Left cardiac atrium (tissue), 4 donors: ENCODE data around the gene MRPL51. TPM values are rescaled to one million over a fixed set of nuclear protein-coding genes. Genes with fewer than 3 reads are reported as not detected.
"Not testable (repeated sequence)": the region's sequence is repeated elsewhere in the genome, so short reads cannot be mapped to it uniquely, and the experiment has no call there.

Experiments
- ATAC-seq, 2 donors: fragments of 200-7000 bp; cut with Tn5 transposase; one replicate each; pipeline ENCODE4 v1.9.1; 2020; ENCODE audit warnings: mild to moderate bottlenecking in 2 of 2, moderate library complexity in 2 of 2
- DNase-seq: peaks from one replicate; pipeline ENCODE4 v3.0.0-alpha.2; 2020
- intact Hi-C, 2 donors: fragments of 100-400 bp; cut with DNase I; formaldehyde crosslinking; loops; one replicate each; pipeline versions ENCODE4 v1.14.1 to v1.15.1; 2022 to 2023
- total RNA-seq, 2 donors: library from RNA; stranded (reverse); fragmentation: NEBNext Ultra II Directional; extraction: Animal tissue kit (Norgen Biotek cat#: 25700); gene quantifications; one replicate each; pipeline ENCODE4 v1.2.1, GENCODE V29; 2021
- donor health status: DM: no; HTN: yes; CAD: no.
- donor health status: DM: no; HTN: yes; CAD: no; lungs with severe emphysema.
- donor health status: DM: yes; HTN: yes; CAD: no.
- donor health status: Dilated cardiomyopathy.

MRPL51 gene
- total RNA-seq, 2 donors from 2014 or later = 202 to 203 TPM

GRCh38 chr12:6468283-6468575 lies 24.8 kb downstream of the MRPL51 start:
- DNase-seq (no peak), ATAC-seq (no peak)
- intact Hi-C loops = loop anchor here in 1 of 2 donors (5.0 kb wide), 1 partner anchor 141 kb away; no protein-coding TSS in a partner anchor

GRCh38 chr12:6467571-6468282 lies 25.3 kb downstream of the MRPL51 start:
- intact Hi-C loops = loop anchor here in 1 of 2 donors (5.0 kb wide), 1 partner anchor 140 kb away; no protein-coding TSS in a partner anchor
- ATAC-seq, DNase-seq: not testable (repeated sequence)

GRCh38 chr12:6466751-6467150 lies 26.3 kb downstream of the MRPL51 start:
- not testable (repeated sequence) for DNase-seq, ATAC-seq
- intact Hi-C loops = loop anchor here in 1 of 2 donors (5.0 kb wide), 1 partner anchor 139 kb away; no protein-coding TSS in a partner anchor

GRCh38 chr12:6466184-6466573 lies 26.9 kb downstream of the MRPL51 start:
- intact Hi-C loops = loop anchor here in 1 of 2 donors (5.0 kb wide), 1 partner anchor 139 kb away; no protein-coding TSS in a partner anchor
- no peak for ATAC-seq

GRCh38 chr12:6465467-6466183 lies 27.4 kb downstream of the MRPL51 start:
- intact Hi-C loops = loop anchor here in 1 of 2 donors (2.0 to 5.0 kb wide), 2 partner anchors 41 to 138 kb away; no protein-coding TSS in a partner anchor
- ATAC-seq (peak in 1 of 2 donors; percentile 24), DNase-seq (no peak)

More at GRCh38 chr12:6466184-6466573, 26.9 kb downstream of the MRPL51 start:
- DNase-seq = no peak

- intact Hi-C loops = loop anchor here (2.0 to 5.0 kb wide), 2 partner anchors 40 to 42 kb away; no protein-coding TSS in a partner anchor
- DNase-seq (no peak), ATAC-seq (no peak)
These were observed 28.5 kb downstream of the MRPL51 start for GRCh38 chr12:6464531-6464930.

- intact Hi-C loops = loop anchor here (2.0 to 5.0 kb wide), 2 partner anchors 39 to 42 kb away; no protein-coding TSS in a partner anchor
These were observed 29.2 kb downstream of the MRPL51 start for GRCh38 chr12:6463858-6464257.

GRCh38 chr12:6463216-6463615 lies 29.8 kb downstream of the MRPL51 start:
- ATAC-seq = no peak
- intact Hi-C loops = loop anchor here in 1 of 2 donors (5.0 kb wide), 1 partner anchor 41 kb away; no protein-coding TSS in a partner anchor
- DNase-seq = no peak

More at GRCh38 chr12:6463858-6464257, 29.2 kb downstream of the MRPL51 start:
- DNase-seq = no peak
- ATAC-seq = no peak

- DNase-seq = no peak
- intact Hi-C loops = loop anchor here in 1 of 2 donors (5.0 kb wide), 1 partner anchor 40 kb away; no protein-coding TSS in a partner anchor
- ATAC-seq = no peak
These were observed 30.6 kb downstream of the MRPL51 start for GRCh38 chr12:6462234-6462995.

- ATAC-seq = peak; percentile 59 to 68
- DNase-seq = peak; percentile 55
These were observed 31.4 kb downstream of the MRPL51 start for GRCh38 chr12:6461401-6462233.

GRCh38 chr12:6460751-6461371 lies 32.2 kb downstream of the MRPL51 start:
- ATAC-seq (peak; percentile 33 to 62), DNase-seq (no peak)
- intact Hi-C loops = loop anchor here in 1 of 2 donors (5.0 kb wide), 1 partner anchor 39 kb away; no protein-coding TSS in a partner anchor

More at GRCh38 chr12:6461401-6462233, 31.4 kb downstream of the MRPL51 start:
- intact Hi-C loops = loop anchor here in 1 of 2 donors (5.0 kb wide), 1 partner anchor 39 kb away; no protein-coding TSS in a partner anchor

GRCh38 chr12:6459004-6459337 lies 34.1 kb downstream of the MRPL51 start:
- intact Hi-C loops = no loop called here
- DNase-seq (no peak), ATAC-seq (no peak)

GRCh38 chr12:6458281-6459003 lies 34.6 kb downstream of the MRPL51 start:
- DNase-seq (no peak), ATAC-seq (no peak)

GRCh38 chr12:6457220-6457945 lies 35.7 kb downstream of the MRPL51 start:
- no peak for ATAC-seq
- intact Hi-C loops = no loop called here
- no peak for DNase-seq

More at GRCh38 chr12:6458281-6459003, 34.6 kb downstream of the MRPL51 start:
- intact Hi-C loops = no loop called here

GRCh38 chr12:6452944-6453630 lies 40.0 kb downstream of the MRPL51 start:
- ATAC-seq (peak in 1 of 2 donors; percentile 35), DNase-seq (peak; percentile 61)
- intact Hi-C loops = no loop called here
